NK-92 (cell line): Measurements from ENCODE around the gene PRKCI.
"Not testable (repeated sequence)": the region's sequence is repeated elsewhere in the genome, so short reads cannot be mapped to it uniquely, and the experiment has no call there.

ENCODE experiments used
- DNase-seq: peaks from one replicate; lab custom pipeline; 2025; ENCODE audit not compliant: unreplicated experiment; lab: John Stamatoyannopoulos, UW

The PRKCI gene

GRCh38 chr3:170338690-170339340 lies 116.6 kb downstream of the PRKCI start:
- DNase-seq, result no peak

GRCh38 chr3:170342273-170342672 lies 120.0 kb downstream of the PRKCI start:
- DNase-seq, result not testable (repeated sequence)

- not testable (repeated sequence) for DNase-seq
Measured at GRCh38 chr3:170343859-170344258, 121.6 kb downstream of the PRKCI start.

- DNase-seq, result no peak
Measured at GRCh38 chr3:170344971-170345370, 122.7 kb downstream of the PRKCI start.

GRCh38 chr3:170346481-170347392 lies 124.5 kb downstream of the PRKCI start:
- no peak for DNase-seq

GRCh38 chr3:170350515-170351413 lies 128.5 kb downstream of the PRKCI start:
- no peak for DNase-seq

- DNase-seq, result no peak
Measured at GRCh38 chr3:170352936-170353335, 130.7 kb downstream of the PRKCI start.

- DNase-seq, result no peak
Measured at GRCh38 chr3:170353485-170353884, 131.3 kb downstream of the PRKCI start.

- DNase-seq, result no peak
Measured at GRCh38 chr3:170354760-170355159, 132.5 kb downstream of the PRKCI start.
